RWPE2 (cell line): ENCODE measurements around the gene TMEM86A.
A peak's percentile ranks its signal among the peaks of the same experiment; 100 is the strongest.

Source experiments
- ATAC-seq: fragments of 200-7000 bp; cut with Tn5 transposase; 3 replicates; pipeline ENCODE4 v1.9.1; 2021; ENCODE audit warnings: low read depth
- DNase-seq: peaks from one replicate; pipeline ENCODE4 v3.0.0-alpha.2; 2020; ENCODE audit warnings: low spot score
- H3K27ac ChIP-seq: fragments of 450-650 bp; 2 replicates; pipeline ENCODE4 v1.5.1; 2017; ENCODE audit warnings: mild to moderate bottlenecking; ENCODE audit not compliant: poor library complexity, severe bottlenecking
- H3K27me3 ChIP-seq: fragments of 250-450 bp; sonication (Bioruptor Pico); 2 replicates; pipeline ENCODE4 v1.5.1; 2021; ENCODE audit warnings: mild to moderate bottlenecking, moderate library complexity; ENCODE audit not compliant: insufficient read depth, poor library complexity, severe bottlenecking
- H3K36me3 ChIP-seq: fragments of 250-450 bp; sonication (Bioruptor Pico); 2 replicates; pipeline ENCODE4 v1.5.1; 2020; ENCODE audit warnings: low read depth, mild to moderate bottlenecking, moderate library complexity
- H3K4me1 ChIP-seq: fragments of 250-450 bp; sonication (Bioruptor Pico); 2 replicates; pipeline ENCODE4 v1.5.1; 2021; ENCODE audit warnings: mild to moderate bottlenecking, moderate library complexity; ENCODE audit not compliant: insufficient read depth, poor library complexity, severe bottlenecking
- H3K4me3 ChIP-seq: fragments of 250-450 bp; sonication (Bioruptor Pico); 2 replicates; pipeline ENCODE4 v1.5.1; 2021; ENCODE audit warnings: mild to moderate bottlenecking, moderate library complexity; ENCODE audit not compliant: severe bottlenecking
- H3K9me3 ChIP-seq: fragments of 250-450 bp; sonication (Bioruptor Pico); 2 replicates; pipeline ENCODE4 v1.5.1; 2021; ENCODE audit warnings: mild to moderate bottlenecking, moderate library complexity; ENCODE audit not compliant: severe bottlenecking
- TF ChIP-seq, protein P1 (sequence below): fragments of 450-650 bp; IDR thresholded peaks from one replicate; pipeline ENCODE4 v1.5.1; 2017; ENCODE audit warnings: mild to moderate bottlenecking, moderate library complexity; ENCODE audit not compliant: poor library complexity, severe bottlenecking

The TMEM86A gene

DNA sequence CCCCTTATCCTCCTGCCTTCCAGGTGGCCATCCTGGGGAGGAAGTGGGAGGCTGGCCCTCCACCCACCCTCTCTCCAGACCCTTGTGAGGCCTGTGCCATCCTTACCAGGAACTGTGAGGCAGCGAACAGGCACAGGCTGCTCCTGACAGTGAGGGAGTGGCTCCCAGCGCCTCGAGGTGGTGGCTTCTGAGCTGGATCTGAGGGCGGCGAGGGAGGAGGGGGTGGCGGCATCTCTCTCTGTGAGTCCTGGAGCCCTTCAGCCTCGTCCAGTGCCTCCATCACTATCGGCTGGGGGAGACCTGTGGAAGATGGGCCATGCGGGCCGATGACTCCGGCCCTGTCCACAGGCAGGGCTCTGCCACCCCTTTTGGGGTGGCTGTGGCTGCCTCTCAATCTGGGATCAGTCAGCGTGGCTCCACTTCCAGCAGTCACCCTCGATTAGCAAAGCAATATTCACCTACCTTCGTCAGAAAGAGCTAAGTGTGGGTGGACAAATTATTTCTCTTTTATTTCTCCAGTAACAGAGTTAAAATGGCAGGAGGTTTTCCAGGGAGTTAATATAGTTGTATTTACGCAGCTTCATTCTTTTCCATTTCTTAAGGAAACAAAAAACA is 45.4 kb downstream of the TMEM86A start:
- Histone ChIP-seq H3K27ac (no peak overlapping the region), H3K27me3 (no peaks in the 10 kb centered on the region), H3K4me1 (no peaks in the 10 kb centered on the region), H3K4me3 (no peak overlapping the region), H3K9me3 (no peaks in the 10 kb centered on the region), H3K36me3 (no peaks in the 10 kb centered on the region)
- no peak for ATAC-seq
- DNase-seq = no peak
- TF ChIP-seq, protein P1, sequence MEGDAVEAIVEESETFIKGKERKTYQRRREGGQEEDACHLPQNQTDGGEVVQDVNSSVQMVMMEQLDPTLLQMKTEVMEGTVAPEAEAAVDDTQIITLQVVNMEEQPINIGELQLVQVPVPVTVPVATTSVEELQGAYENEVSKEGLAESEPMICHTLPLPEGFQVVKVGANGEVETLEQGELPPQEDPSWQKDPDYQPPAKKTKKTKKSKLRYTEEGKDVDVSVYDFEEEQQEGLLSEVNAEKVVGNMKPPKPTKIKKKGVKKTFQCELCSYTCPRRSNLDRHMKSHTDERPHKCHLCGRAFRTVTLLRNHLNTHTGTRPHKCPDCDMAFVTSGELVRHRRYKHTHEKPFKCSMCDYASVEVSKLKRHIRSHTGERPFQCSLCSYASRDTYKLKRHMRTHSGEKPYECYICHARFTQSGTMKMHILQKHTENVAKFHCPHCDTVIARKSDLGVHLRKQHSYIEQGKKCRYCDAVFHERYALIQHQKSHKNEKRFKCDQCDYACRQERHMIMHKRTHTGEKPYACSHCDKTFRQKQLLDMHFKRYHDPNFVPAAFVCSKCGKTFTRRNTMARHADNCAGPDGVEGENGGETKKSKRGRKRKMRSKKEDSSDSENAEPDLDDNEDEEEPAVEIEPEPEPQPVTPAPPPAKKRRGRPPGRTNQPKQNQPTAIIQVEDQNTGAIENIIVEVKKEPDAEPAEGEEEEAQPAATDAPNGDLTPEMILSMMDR = no peak

- no peaks in the 10 kb centered on the region for H3K9me3 ChIP-seq
- DNase-seq (no peak), ATAC-seq (no peak)
- TF ChIP-seq, protein P1 = no peak
- H3K27ac ChIP-seq = no peak overlapping the region
- H3K27me3 ChIP-seq = no peaks in the 10 kb centered on the region
- no peaks in the 10 kb centered on the region for H3K36me3 ChIP-seq
- peaks cover 7% of the 10 kb centered on the region for H3K4me1 ChIP-seq
- no peak overlapping the region for H3K4me3 ChIP-seq
These were observed 46.7 kb downstream of the TMEM86A start for GRCh38 chr11:18745251-18745650.

DNA sequence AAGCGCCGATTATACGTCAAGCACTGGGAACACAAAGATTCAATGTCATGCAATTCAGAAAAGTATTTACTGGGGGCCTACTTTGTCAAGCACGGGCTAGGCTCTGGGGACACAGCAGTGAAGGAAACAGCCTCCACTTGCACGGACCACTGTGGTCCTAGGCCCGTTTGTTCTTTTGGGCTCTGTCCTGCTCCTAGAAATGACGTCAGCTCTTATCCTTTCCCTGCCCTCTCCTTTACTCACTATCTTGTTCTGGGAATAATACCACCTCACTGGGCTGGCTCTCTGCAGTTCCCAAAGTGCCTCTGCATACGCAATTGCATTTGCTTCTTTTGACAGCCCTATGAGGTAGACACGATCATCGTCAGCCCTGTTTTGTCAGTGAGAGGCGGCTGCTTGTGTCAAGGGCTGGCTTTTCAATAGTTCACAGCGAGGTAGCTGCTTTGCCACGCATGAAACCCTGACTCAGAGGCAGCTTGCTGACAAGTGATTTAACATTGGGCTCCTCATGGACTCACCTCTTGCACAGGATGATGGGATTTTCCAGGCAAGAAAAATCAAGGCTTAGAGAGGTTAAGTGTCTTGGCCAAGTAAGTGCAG is 50.3 kb downstream of the TMEM86A start:
- Histone ChIP-seq H3K4me3 (no peak overlapping the region), H3K36me3 (no peaks in the 10 kb centered on the region), H3K27me3 (no peaks in the 10 kb centered on the region), H3K9me3 (no peaks in the 10 kb centered on the region), H3K27ac (no peak overlapping the region), H3K4me1 (peaks cover 7% of the 10 kb centered on the region)
- TF ChIP-seq, protein P1 = no peak
- ATAC-seq (no peak), DNase-seq (no peak)

GRCh38 chr11:18749681-18750319 is 51.2 kb downstream of the TMEM86A start:
- peaks cover 7% of the 10 kb centered on the region for H3K4me1 ChIP-seq
- no peaks in the 10 kb centered on the region for H3K27me3 ChIP-seq
- peak overlapping the region; percentile 24 for H3K27ac ChIP-seq
- TF ChIP-seq, protein P1 = no peak
- ATAC-seq = peak; percentile 95
- H3K9me3 ChIP-seq = no peaks in the 10 kb centered on the region
- H3K36me3 ChIP-seq = no peaks in the 10 kb centered on the region
- no peak for DNase-seq
- no peak overlapping the region for H3K4me3 ChIP-seq

DNA sequence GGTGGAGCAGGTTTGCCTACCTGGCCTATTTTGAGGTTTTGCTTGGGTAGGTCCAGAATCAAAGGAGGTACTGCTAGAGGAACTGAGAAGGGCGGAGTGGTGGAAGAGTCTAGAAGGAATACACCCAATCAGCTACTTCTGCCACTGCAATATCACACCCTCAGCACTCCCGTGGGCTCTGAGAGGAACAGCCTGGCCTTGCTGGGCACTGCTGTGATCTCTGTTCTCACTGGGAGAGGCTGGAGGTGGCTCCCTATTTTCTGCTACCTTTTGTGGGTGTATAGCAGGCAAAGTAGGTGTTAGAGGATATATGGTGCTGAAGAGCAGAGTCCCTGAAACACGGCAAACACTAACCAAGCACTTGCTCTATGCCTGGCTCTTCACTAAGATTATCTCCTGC is 52.4 kb downstream of the TMEM86A start:
- Histone ChIP-seq H3K36me3 (no peaks in the 10 kb centered on the region), H3K27me3 (no peaks in the 10 kb centered on the region), H3K27ac (no peak overlapping the region), H3K4me3 (no peak overlapping the region), H3K4me1 (peaks cover 7% of the 10 kb centered on the region), H3K9me3 (no peaks in the 10 kb centered on the region)
- TF ChIP-seq, protein P1 = no peak
- DNase-seq (no peak), ATAC-seq (no peak)
